K562 (cell line): ENCODE data around the gene MYO7A. TPM values are rescaled to one million over a fixed set of nuclear protein-coding genes. Genes with fewer than 3 reads are reported as not detected.

Experiments
- ATAC-seq: fragments of 200-7000 bp; cut with Tn5 transposase; 3 replicates; pipeline ENCODE4 v1.9.1; 2020; ENCODE audit warnings: moderate library complexity
- BruUV-seq: library from RNA; stranded (reverse); fragments of 400-500 nt; replicated peaks from 2 replicates; lab custom pipeline; 2021; lab: Mats Ljungman, UMichigan
- CTCF ChIA-PET: fragments of 300-600 bp; formaldehyde crosslinking; extraction: SDS; loops from one replicate; lab custom pipeline; 2021; ENCODE audit warnings: low intra/inter-chr PET ratio; lab: Yijun Ruan, JAX
- POLR2A ChIA-PET: fragments of 300-600, 350-650 bp; sonication (Branson Sonifier 250); formaldehyde crosslinking; extraction: SDS; loops from one replicate; lab custom pipeline; 2021; ENCODE audit warnings: antibody characterized with exemption, inconsistent platforms; lab: Yijun Ruan, JAX
- DNase-seq, 4 experiments: peaks; one replicate each; pipeline versions ENCODE4 v3.0.0 to v3.0.0-alpha.2; 2011 to 2018; ENCODE audit warnings: low spot score in 3 of 4, mixed read lengths in 3 of 4; ENCODE audit errors: extremely low read depth in 1 of 4
- FAIRE-seq: peaks from 2 replicates; lab custom pipeline; 2011; peaks lifted over from hg19 to GRCh38; lab: Jason Lieb, UNC
- H2AFZ ChIP-seq: 2 replicates; pipeline ENCODE4 v1.6.0; 2011; ENCODE audit warnings: low read depth, low read length, control low read depth, inconsistent platforms
- H3K27ac ChIP-seq: fragments of 200-600 bp; 3 replicates; pipeline ENCODE4 v1.8.0; 2011; ENCODE audit warnings: low read depth, mild to moderate bottlenecking, control low read depth, inconsistent platforms, low read length, moderate library complexity, mixed read lengths; ENCODE audit errors: extremely low read depth
- H3K27me3 ChIP-seq, 2 experiments: fragments of 300-600 bp in 1 of 2; 2 replicates in 1 of 2; 3 replicates in 1 of 2; pipeline versions ENCODE4 v1.6.0 to v1.8.0; 2011; ENCODE audit warnings: inconsistent platforms in 2 of 2, low read length in 2 of 2, mild to moderate bottlenecking in 1 of 2, mixed read lengths in 1 of 2, moderate library complexity in 1 of 2; ENCODE audit not compliant: control insufficient read depth in 2 of 2, insufficient read depth in 2 of 2
- H3K36me3 ChIP-seq: fragments of 300-600 bp; 3 replicates; pipeline ENCODE4 v1.8.0; 2011; ENCODE audit warnings: mild to moderate bottlenecking, low read length, inconsistent platforms; ENCODE audit not compliant: control insufficient read depth, insufficient read depth
- H3K4me1 ChIP-seq, 2 experiments: fragments of 200-600 bp in 1 of 2; replicated peaks in 1 of 2; 2 replicates in 1 of 2; 3 replicates in 1 of 2; pipeline versions ENCODE4 v1.5.1 to v1.8.0; 2011; ENCODE audit warnings: inconsistent platforms in 2 of 2, low read length in 2 of 2, mild to moderate bottlenecking in 1 of 2, mixed read lengths in 1 of 2, moderate library complexity in 1 of 2; ENCODE audit not compliant: control insufficient read depth in 2 of 2, insufficient read depth in 2 of 2
- H3K4me2 ChIP-seq: 2 replicates; pipeline ENCODE4 v1.6.1; 2011; ENCODE audit warnings: low read length, control low read depth, inconsistent platforms, mixed read lengths; ENCODE audit not compliant: insufficient read depth
- H3K4me3 ChIP-seq: fragments of 200-600 bp; sonication (generic), shearing (Covaris generic); 2 replicates; pipeline ENCODE4 v1.5.1; 2016; ENCODE audit warnings: control low read depth, inconsistent platforms
- H3K79me2 ChIP-seq: fragments of 200-600 bp; 3 replicates; pipeline ENCODE4 v1.8.0; 2011; ENCODE audit warnings: low read length, inconsistent platforms; ENCODE audit not compliant: control insufficient read depth, insufficient read depth
- H3K9ac ChIP-seq, 2 experiments: 2 replicates each; pipeline versions ENCODE4 v1.6.0 to v1.6.1; 2011; ENCODE audit warnings: low read depth in 2 of 2, low read length in 2 of 2, control low read depth in 1 of 2, inconsistent platforms in 1 of 2, mild to moderate bottlenecking in 1 of 2, mixed read lengths in 1 of 2; ENCODE audit not compliant: insufficient read depth in 1 of 2
- H3K9me1 ChIP-seq: one replicate; pipeline ENCODE4 v1.6.0; 2011; ENCODE audit warnings: inconsistent platforms, mild to moderate bottlenecking, low read length, moderate library complexity; ENCODE audit not compliant: control insufficient read depth, insufficient read depth
- H3K9me3 ChIP-seq: replicated peaks from 2 replicates; pipeline ENCODE4 v1.5.1; 2011; ENCODE audit warnings: low read depth, low read length, inconsistent platforms; ENCODE audit not compliant: control insufficient read depth, insufficient read depth
- H4K20me1 ChIP-seq: replicated peaks from 2 replicates; pipeline ENCODE4 v1.6.1; 2011; ENCODE audit warnings: low read length, inconsistent platforms, mixed read lengths; ENCODE audit not compliant: control insufficient read depth, insufficient read depth
- ARID2 ChIP-seq: fragments of 450-650 bp; IDR thresholded peaks from 2 replicates; pipeline ENCODE4 v1.6.1; 2017; ENCODE audit warnings: antibody characterized with exemption, mild to moderate bottlenecking
- ATF1 ChIP-seq, 2 experiments: fragments of 450-650 bp in 1 of 2; IDR thresholded peaks; 2 replicates each; pipeline ENCODE4 v1.6.1; 2016; ENCODE audit warnings: missing compliant biosample characterization in 1 of 2, missing genetic modification characterization in 1 of 2
- CBX3 ChIP-seq, 2 experiments: IDR thresholded peaks; 1 replicate in 1 of 2; 2 replicates in 1 of 2; pipeline ENCODE4 v1.6.1; 2012; ENCODE audit warnings: inconsistent platforms in 2 of 2, low read length in 2 of 2, borderline replicate concordance in 1 of 2, control low read depth in 1 of 2
- CTCFL ChIP-seq: IDR thresholded peaks from 2 replicates; pipeline ENCODE4 v1.6.1; 2011; ENCODE audit warnings: borderline replicate concordance, low read depth, mild to moderate bottlenecking, moderate library complexity, low read length; ENCODE audit not compliant: insufficient read depth, poor library complexity, severe bottlenecking
- E2F1 ChIP-seq: sonication (generic); formaldehyde crosslinking; IDR thresholded peaks from 2 replicates; pipeline ENCODE4 v1.8.1; 2023; ENCODE audit warnings: mild to moderate bottlenecking, missing genetic modification reagents, moderate library complexity
- ELF4 ChIP-seq: fragments of 450-650 bp; formaldehyde crosslinking; IDR thresholded peaks from 2 replicates; pipeline ENCODE4 v1.4.0; 2022; ENCODE audit warnings: missing genetic modification characterization
- FOXA3 ChIP-seq, 2 experiments: fragments of 450-650 bp in 1 of 2; sonication (generic) in 1 of 2; formaldehyde crosslinking; IDR thresholded peaks in 1 of 2; conservative IDR thresholded peaks in 1 of 2; 2 replicates each; pipeline versions ENCODE4 v1.4.0 to v1.8.0; 2020 to 2022; ENCODE audit warnings: mild to moderate bottlenecking in 2 of 2, missing genetic modification reagents in 1 of 2
- HMGN3 ChIP-seq: IDR thresholded peaks from 2 replicates; pipeline ENCODE4 v1.6.1; 2011; ENCODE audit warnings: borderline replicate concordance, low read depth, mild to moderate bottlenecking, mixed read lengths, low read length; ENCODE audit not compliant: insufficient read length; ENCODE audit errors: extremely low read depth
- HOXB6 ChIP-seq: fragments of 250-450 bp; sonication (Bioruptor Pico); IDR thresholded peaks from 2 replicates; pipeline ENCODE4 v1.5.1; 2022; ENCODE audit warnings: mild to moderate bottlenecking, borderline replicate concordance
- HSF4 ChIP-seq: fragments of 250-450 bp; sonication (Bioruptor Pico); IDR thresholded peaks from 2 replicates; pipeline ENCODE4 v2.1.2; 2022; ENCODE audit warnings: mild to moderate bottlenecking, moderate library complexity, borderline replicate concordance
- KAT2B ChIP-seq: IDR thresholded peaks from one replicate; pipeline ENCODE4 v1.6.1; 2012; ENCODE audit warnings: low read depth, mild to moderate bottlenecking, control low read depth, inconsistent platforms, low read length, moderate library complexity
- MECOM ChIP-seq: fragments of 250-450 bp; sonication (Bioruptor Pico); IDR thresholded peaks from 2 replicates; pipeline ENCODE4 v1.8.0; 2022; ENCODE audit warnings: inconsistent platforms
- PHF8 ChIP-seq: fragments of 200-600 bp; sonication (generic); IDR thresholded peaks from 2 replicates; pipeline ENCODE4 v1.6.1; 2012; ENCODE audit warnings: mixed run types, mild to moderate bottlenecking, inconsistent platforms, low read length, moderate library complexity, borderline replicate concordance
- PTBP1 ChIP-seq: fragments of 200-400 bp; formaldehyde crosslinking; IDR thresholded peaks from 2 replicates; pipeline ENCODE4 v1.6.1; 2017; ENCODE audit warnings: low read depth, low read length
- PYGO2 ChIP-seq: fragments of 450-650 bp; IDR thresholded peaks from 2 replicates; pipeline ENCODE4 v1.6.1; 2016; ENCODE audit warnings: mild to moderate bottlenecking, missing genetic modification characterization, moderate library complexity, missing compliant biosample characterization
- SLC30A9 ChIP-seq: fragments of 250-450 bp; sonication (Bioruptor Pico); IDR thresholded peaks from 2 replicates; pipeline ENCODE4 v1.8.0; 2022; ENCODE audit warnings: mild to moderate bottlenecking, moderate library complexity
- SRSF3 ChIP-seq: fragments of 200-400 bp; formaldehyde crosslinking; IDR thresholded peaks from 2 replicates; pipeline ENCODE4 v1.6.1; 2016; ENCODE audit warnings: mild to moderate bottlenecking, low read length, moderate library complexity; ENCODE audit not compliant: insufficient read depth
- TCF15 ChIP-seq: fragments of 250-450 bp; sonication (Bioruptor Pico); IDR thresholded peaks from 2 replicates; pipeline ENCODE4 v1.8.0; 2022; ENCODE audit warnings: moderate library complexity, mild to moderate bottlenecking, inconsistent platforms
- ZBED1 ChIP-seq: IDR thresholded peaks from 2 replicates; pipeline ENCODE4 v1.6.1; 2014
- whole genome bisulfite sequencing: fragments of 100-300 bp; shearing (Covaris generic); methylation state at CpG from one replicate; pipeline ENCODE4 v1.1.6; 2016; ENCODE audit warnings: low coverage, mixed read lengths; ENCODE audit not compliant: insufficient coverage; ENCODE audit errors: missing lambda C conversion rate; 5-methylcytosine and 5-hydroxymethylcytosine counted together
- in situ Hi-C: fragments of 300-500 bp; cut with MboI; formaldehyde crosslinking; loops from 4 replicates; pipeline ENCODE4 v1.15.0; 2018; ENCODE audit warnings: inconsistent platforms, mixed read lengths
- intact Hi-C: fragments of 100-400 bp; cut with micrococcal nuclease; formaldehyde crosslinking; loops from 2 replicates; pipeline ENCODE4 v1.14.2; 2022
- polyA plus RNA-seq, 8 experiments: library from polyadenylated mRNA; depleted of rRNA in 4 of 8; stranded (reverse) in 5 of 8; unstranded in 3 of 8; fragments of >200 nt; fragmentation: Nextera tagmentation in 2 of 8; fragmentation: Illumina TruSeq in 1 of 8; extraction: Ambion mirVana in 2 of 8; extraction: Trizol in 1 of 8; gene quantifications; 2 replicates each; pipeline versions ENCODE4 v1.2.1 to v1.2.3, GENCODE V29; 2011 to 2014; ENCODE audit warnings: inconsistent platforms in 1 of 8, missing spikeins in 1 of 8
- total RNA-seq, 7 experiments: library from RNA; depleted of rRNA in 6 of 7; stranded (reverse); fragments of >200 nt in 6 of 7; fragmentation: Illumina TruSeq in 2 of 7; extraction: Trizol in 2 of 7; gene quantifications; 2 replicates each; pipeline versions ENCODE4 v1.2.1 to v1.2.3, GENCODE V29; 2011 to 2021; ENCODE audit warnings: low replicate concordance in 1 of 7

MYO7A gene
- total and polyA plus RNA-seq, 9 of the 15 experiments (the other 6 are each of a cell fraction or from before 2014, with no cell fraction given) = 0.01 to 0.11 (median 0.07) TPM; not detected in 1

DNA sequence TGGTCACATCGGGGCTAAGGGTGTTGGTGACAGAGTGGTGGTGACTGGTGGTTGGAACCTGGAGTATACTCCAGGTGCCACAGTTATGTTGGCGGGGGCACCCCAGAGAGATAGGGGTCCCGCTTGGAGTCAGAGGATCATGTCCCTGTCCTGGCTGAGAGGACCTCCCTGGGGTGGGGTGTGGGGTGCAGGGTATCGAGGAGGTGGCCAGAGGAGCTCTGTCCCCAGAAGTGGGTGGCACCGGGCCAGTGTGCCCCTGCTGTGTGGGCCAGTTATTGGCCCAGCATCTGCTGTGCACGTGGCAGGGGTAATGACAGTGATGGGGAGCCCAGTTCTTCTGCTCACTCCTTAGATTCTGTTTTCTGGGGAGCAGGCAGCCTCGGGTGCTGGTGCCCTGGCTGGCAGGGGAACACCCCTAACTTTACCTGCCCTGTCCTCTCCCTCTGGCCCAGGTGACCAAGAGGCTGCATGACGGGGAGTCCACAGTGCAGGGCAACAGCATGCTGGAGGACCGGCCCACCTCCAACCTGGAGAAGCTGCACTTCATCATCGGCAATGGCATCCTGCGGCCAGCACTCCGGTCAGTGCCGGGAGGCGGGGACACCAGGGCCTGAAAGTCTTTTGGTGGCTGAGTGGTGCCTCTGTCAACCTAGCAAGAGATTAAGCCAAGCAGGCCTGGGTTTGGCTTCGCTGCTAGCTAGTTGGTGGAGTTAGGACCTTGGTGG, 56.3 kb downstream of the MYO7A start:
- Histone ChIP-seq H3K9ac (no peak overlapping the region), H4K20me1 (no peaks in the 10 kb centered on the region), H3K9me3 (no peaks in the 10 kb centered on the region), H3K9me1 (no peaks in the 10 kb centered on the region), H3K79me2 (no peaks in the 10 kb centered on the region), H3K4me3 (no peak overlapping the region), H3K4me2 (no peak overlapping the region), H3K27me3 (peaks cover 23 to 70% of the 10 kb centered on the region in 2 experiments; a peak in 4 of 5 replicates), H3K36me3 (no peaks in the 10 kb centered on the region), H3K4me1 (peaks cover 0 to 4% of the 10 kb centered on the region in 2 experiments; a peak in 1 of 5 replicates), H2AFZ (no peak overlapping the region), H3K27ac (no peak overlapping the region)
- BruUV-seq = no TSS peak
- in situ Hi-C loops (loop anchor here (10.0 kb wide), 1 partner anchor 139 kb away; no protein-coding TSS in a partner anchor), intact Hi-C loops (no loop called here)
- CTCF ChIA-PET = no interaction called here
- DNase-seq = no peak
- 3% methylated on average over 15 of the region's 15 CpGs for WGBS
- FAIRE-seq = no peak
- POLR2A ChIA-PET = interaction anchor here (0.5 to 0.6 kb wide), 2 partner anchors 1375 to 1412 kb away, joined by 3 read pairs; no protein-coding TSS in a partner anchor
- ATAC-seq = no peak
- TF ChIP-seq ATF1 (CRISPR knock-in tag; IDR thresholded peaks at IDR 0.05) (no peak), ATF1 (tag; IDR thresholded peaks at IDR 0.05) (no peak), PHF8 (no peak), PYGO2 (no peak), FOXA3 (CRISPR knock-in tag; conservative IDR thresholded peaks at IDR 0.05 in 1 of 2, IDR thresholded peaks at IDR 0.05 in 1 of 2) (no peak), CBX3 (IDR thresholded peaks at IDR 0.05; ENCODE audit: borderline replicate concordance in 1 of 2, low read length in 2 of 2) (no peak), E2F1 (CRISPR knock-in tag) (no peak), KAT2B (no peak), SLC30A9 (no peak), CTCFL (no peak), PTBP1 (no peak), SRSF3 (no peak), MECOM (CRISPR knock-in tag) (no peak), TCF15 (CRISPR knock-in tag) (no peak), HMGN3 (no peak), HOXB6 (CRISPR knock-in tag) (no peak), ZBED1 (no peak), HSF4 (CRISPR knock-in tag) (no peak), ARID2 (no peak), ELF4 (CRISPR knock-in tag) (no peak)
